HG03520 (cell line): ENCODE measurements around the gene MPPED2.

Experiments
- ATAC-seq: cut with Tn5 transposase; IDR thresholded peaks from one replicate; pipeline ENCODE4 v1.9.1; 2021; ENCODE audit warnings: mild to moderate bottlenecking, moderate library complexity; ENCODE audit not compliant: unreplicated experiment

Gene MPPED2

DNA sequence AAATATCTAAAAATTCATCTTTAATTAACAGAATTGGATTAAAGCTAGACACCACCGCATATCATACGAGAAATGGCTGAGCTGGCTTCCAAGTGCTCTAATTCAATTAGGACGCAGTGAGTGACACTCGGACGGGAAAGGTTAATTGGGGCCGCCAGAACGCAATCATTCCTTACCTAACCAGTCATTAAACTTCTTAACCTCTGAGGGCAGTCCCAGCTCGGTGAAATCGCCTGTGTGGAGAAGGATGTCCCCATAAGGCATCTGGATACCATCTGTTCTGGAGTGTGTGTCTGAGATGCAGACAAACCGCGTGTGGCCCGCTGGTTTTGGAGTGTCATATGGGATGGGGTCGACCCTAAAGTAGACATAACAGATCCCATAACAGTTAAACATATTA, 50.3 kb downstream of the MPPED2 start:
- no peak for ATAC-seq

DNA sequence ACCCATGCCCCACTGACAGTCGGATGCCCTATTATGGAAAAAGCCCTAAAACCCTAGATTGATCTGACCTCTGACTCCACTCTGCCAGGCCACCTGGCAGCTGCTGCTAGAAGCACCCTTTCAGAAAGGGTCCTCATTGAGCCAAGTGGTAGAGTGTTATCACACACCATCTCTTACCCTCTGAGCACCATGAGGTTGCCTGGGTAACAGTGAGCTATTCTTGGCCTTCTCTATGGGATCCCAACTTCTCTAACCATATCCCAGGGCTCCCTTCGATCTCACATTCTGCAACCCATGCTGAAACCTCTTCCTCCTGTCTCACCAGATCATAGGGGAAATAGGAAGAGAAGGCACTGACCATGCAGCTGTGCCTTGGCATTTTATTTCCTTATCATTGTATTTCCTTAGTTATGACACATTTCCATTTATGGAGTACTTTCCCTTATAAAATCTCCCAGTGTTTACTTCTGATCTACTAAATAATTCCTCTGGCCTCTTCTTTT, 52.7 kb downstream of the MPPED2 start:
- ATAC-seq: no peak

DNA sequence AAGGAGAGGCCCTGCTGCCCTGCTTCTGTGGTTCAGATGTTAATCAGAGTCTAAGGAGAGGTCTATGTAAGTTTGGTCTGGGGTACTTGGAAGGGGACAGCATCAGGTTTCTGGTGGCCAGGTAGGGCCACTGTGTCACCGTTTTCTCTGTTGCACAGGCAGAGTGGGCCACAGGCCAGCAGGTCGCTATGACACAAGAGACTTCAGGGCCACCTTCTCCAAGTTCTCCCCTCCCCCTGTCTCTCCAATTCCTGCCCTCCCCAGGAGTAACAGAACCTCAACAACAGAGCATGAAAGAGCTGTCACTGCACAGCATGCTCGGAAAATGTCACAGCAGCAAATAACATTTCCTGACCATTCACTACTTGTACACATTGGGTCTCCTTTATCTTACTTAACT, 58.6 kb downstream of the MPPED2 start:
- ATAC-seq: no peak

DNA sequence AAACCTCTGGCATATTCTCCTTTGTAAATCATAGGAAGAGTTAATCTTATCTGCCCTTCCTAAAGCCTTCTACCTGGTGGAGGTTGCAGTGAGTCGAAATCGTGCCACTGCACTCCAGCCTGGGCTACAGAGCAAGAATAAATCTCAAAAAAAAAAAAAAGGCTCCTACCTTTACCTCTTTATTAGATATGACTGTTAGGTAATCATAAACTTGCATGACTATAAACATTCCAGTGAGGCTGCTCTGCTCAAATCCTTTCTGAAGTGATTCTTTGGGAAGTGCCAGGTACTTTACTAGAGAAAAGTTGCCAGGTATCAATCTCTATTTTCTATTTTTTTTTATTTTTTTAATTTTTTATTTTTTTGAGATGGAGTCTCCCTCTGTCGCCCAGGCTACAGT, 59.6 kb downstream of the MPPED2 start:
- no peak for ATAC-seq

DNA sequence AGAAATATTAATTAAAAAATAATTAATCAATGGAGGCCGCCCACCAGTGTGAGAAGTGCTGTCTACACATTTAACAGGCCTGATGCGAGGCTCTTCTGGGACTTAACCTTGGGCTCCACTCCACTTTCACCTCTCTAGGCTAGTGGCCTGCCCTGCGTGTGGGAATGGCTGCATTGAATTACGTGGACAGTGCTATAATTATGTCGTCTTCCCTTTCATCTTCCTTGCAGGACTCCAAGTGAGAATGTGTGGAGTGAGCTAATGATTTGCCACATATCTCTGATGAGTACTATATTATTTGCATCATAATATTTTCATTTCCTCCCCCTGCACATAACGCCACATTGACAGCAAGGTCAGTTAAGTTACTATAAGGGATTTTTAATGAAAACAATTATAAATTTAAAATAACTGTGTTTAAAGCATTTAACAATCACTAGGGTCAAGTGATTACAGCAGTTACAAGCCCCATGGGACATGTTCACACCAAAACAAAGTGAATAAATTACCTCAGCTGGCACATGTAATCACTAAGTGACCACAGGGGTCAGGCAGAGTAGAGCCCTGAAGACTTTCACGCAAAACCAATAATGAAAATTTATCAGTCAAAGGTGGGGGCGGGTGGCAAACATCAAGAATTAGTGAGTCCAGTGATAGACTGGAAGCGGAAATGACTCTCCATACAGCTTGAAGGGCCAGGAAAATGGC, 63.5 kb downstream of the MPPED2 start:
- no peak for ATAC-seq

DNA sequence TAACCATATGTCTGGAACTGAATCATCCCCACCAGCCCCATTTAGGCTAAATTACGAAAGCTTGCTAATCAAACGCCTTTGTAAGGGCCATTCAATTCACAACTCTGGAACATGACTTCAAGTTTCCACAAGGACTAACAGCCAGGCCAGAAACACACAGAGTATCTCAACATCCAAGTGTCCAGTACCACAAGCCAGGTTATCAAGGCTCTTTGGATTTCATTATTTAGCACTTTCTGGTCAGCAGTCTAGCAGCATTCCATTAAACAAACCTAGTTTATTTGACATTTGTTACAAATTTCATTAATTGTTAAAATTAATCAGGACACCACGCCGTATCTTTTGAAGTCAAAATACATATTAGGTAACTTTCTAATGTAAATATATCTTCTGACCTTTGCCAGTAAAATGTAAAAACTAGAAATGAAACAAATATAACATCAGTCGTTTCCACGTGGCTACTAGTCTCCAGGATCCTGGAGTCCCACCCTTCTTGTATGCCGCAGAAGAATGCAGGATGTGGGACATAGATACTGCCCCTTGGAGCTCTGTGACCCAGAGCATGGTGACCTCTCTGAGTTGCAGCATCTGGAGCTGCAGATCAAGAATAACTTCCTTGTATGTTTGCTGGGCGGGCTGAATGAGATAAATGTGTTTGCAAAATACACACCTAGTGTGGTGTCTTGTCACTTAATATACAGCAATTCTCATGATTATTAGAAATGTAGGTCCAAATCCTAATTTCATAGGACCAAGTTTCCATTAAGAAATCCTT, 64.7 kb downstream of the MPPED2 start:
- ATAC-seq: no peak

DNA sequence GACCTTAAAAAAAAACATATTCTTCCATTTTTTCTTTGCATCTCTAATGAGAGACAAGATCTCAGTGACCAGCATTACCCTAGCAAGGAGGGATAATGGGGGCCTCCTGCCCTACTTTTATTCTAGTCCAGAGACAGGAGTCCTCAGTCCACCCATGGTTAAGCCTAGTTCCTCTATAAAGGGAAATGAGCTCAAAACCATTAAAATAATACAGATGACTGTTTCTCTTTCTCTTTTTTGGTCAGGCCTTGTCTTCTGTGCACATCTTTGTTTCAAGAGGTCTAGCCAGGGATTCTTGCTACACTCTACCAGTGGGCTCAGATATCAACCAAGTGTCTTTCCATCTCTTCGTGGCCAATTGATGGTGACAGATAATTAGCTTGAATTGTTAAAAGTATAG, 73.1 kb downstream of the MPPED2 start:
- no peak for ATAC-seq

DNA sequence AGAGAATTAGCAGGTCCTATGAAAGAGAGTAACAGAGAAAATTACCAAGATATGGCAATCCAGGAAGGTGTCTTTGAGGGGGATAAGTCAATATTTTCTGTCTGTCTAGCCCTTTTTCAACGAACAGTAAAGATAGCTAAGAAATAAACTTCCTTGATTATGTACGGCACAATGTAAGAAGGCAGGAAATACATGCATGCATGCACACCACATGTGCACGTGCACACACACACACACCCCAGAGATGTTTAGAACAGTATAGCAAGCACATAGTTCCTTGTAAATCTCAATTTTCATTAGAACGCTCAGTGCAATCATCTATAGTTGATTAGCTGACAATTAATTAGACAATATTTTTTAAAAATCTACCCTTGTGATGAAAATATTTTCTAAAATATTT, 74.7 kb downstream of the MPPED2 start:
- no peak for ATAC-seq

DNA sequence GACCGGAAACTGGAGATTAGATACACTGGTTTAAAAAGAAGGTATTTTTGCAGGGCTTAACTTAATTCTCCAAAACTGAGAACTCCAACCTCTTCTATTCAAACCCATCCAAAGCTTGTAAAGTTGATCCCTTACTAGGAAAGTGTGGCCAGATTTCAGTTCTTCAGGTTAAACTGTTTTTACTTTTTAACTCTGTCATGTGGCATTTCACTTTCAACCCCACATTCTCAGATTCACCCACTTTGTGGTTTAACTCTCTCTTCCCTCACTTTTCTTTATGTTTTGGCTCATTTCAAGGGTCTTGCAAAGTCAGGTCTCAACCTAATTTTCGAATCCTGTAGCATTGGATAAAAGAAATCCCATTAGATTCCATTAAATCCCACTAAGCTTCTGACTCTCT, 75.4 kb downstream of the MPPED2 start:
- ATAC-seq: no peak

DNA sequence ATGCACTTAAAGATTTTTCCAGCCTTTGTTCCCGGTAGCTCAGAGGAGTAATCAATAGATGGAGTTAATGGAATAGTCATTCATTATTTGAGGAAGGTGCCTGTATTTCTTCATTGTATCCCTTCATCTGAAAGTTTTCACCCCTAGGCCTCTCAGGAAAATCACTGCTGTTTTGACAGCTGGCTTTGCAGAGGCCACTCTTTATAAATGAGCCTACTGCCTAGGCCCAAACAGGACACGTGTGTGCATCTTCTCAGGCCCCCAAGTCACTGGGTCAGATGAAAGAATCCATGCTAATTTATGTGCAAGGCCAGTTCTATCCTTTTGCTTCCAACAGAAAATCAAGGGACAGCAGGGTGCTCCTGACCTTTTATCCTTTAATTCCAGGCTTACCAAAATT, 76.8 kb downstream of the MPPED2 start:
- no peak for ATAC-seq

DNA sequence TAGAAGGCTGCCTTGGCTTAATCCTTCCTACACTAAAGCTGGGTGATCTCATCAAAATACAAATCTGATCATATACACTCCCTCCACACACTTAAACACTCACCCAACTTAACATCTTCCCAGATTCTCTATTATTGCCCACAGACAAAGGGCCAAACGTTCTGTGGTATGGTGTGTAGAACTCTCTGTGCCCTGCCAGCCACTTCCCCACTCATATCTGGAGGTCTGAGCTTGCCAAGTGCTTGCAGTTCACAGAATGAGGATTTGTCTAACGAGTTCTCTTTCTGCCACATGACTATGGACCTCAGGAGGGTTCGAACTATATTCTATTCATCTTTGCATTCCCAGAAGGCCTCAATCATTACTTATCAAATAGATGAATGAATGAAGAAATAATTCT, 77.6 kb downstream of the MPPED2 start:
- ATAC-seq: no peak

DNA sequence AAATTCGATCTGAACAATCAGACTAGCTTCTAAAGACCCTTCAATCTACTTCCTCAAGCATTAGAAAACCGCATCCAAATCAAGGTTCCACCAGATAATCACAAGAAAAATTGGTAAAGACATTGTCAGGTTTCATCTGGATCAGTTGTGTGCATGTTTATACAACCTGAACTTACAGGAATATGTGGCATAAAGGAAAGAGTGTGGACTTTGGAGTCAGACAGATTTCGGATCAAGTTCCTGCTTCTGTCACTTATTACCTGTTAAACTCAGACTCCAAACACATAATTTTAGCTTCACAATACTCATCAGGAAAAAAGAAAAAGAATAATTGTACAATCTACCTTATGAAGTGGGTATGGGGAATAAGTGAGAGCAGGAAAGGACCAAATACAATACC, 80.5 kb downstream of the MPPED2 start:
- ATAC-seq: no peak

DNA sequence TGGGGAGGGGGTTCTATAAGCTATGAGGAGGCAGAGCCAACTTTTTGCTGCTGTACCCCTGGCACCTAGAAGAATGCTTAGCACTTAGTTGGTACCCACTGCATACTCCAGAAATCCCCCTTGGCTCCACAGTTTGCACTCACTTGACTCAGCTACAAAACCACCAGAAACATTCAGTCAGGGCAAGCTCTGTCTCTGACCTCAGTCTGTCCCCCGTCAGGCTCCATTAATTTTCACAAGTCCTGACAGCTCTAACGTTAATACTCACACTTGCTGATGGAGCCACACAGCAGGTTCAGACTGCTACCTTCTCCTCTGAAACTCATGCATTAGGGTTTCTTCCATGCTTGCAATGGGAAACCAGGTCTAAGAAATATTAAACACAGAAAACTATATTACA, 81.7 kb downstream of the MPPED2 start:
- ATAC-seq: no peak

DNA sequence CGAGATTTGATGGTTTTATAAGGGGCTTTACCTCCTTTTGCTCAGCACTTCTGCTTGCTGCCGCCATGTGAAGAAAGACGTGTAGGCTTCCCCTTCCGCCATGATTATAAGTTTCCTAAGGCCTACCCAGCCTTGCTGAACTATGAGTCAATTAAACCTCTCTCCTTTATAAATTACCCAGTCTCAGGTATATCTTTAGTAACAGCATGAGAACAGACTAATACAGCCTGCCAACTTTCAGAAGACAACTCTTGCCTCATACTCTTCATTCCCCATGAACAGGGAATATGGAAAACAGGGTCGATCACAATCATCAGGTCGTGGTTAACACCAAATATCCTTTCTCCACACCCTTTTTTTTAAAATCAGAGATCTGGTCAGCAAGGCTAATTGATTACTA, 83.0 kb downstream of the MPPED2 start:
- no peak for ATAC-seq

DNA sequence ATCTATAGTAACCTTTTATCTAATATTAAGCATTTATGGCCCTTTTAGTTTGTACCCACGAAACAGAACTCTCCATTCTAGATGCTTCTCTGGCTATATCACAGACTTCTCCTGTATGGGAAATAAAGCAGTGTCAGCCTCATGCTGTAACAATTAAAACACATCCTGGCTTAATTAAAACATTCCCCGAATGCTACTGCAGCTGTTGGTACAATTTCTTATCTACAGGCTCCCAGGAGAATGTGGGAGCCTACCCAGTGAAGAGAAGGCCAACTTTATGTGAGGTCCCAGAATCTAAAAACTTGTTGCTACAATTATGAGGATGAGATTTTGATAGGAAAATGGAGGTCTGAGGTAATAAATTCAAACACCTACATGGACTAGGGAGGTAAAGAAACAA, 83.8 kb downstream of the MPPED2 start:
- ATAC-seq: no peak

DNA sequence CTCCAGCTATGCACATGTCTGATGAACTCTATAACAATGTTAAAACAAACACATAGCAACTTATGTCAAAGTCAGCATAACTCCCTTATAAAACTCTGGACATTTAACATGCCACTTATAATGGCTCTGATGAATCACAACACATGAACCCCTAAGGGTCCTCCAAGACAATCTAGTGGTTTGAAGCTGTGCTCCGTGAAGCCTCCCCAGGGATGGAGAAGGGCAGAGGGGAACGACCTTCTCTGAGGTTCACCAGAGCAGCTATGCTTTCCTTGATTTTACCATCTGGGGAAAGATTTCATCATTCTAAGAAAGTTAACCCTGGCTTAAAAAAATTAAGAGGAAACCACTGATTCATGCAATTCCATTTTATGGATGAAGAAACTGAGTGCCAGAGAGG, 84.4 kb downstream of the MPPED2 start:
- no peak for ATAC-seq

DNA sequence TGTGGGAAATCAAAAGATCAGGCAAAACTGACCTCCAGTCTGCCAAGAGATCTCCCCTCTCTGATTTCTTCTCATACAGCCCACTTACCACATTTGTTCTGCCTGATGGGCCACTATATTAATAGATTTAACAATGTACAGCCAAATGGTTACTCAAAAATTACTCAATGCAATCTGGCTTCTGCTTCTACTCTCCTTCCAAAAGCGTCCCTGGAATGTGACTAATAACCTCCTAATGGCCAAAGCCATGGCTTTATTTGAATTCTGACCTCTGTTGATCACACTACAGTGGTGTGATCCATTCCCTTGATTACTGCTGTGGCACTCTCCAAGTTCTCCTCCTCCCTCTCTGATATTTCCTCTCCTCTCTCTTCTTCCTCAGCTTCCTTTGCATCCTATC, 86.2 kb downstream of the MPPED2 start:
- ATAC-seq: no peak

DNA sequence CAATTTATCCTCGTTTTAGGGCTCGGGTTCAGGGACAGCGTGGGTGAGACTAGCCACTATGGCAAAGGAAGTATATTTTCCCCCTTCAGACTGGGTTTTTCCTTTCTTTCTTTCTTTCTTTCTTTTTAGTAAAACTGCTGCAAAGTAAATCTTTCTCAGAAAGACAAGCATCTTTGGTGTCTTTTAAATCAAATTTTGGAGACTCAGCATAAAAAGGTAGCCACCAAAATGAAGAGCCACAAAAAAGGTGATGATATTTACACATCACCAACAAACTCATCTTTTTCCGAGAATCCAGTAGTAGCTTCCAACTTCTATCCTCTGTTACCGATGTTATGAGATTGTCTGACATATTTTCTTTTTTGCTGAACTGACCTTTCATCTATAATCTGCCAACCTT, 88.6 kb downstream of the MPPED2 start:
- no peak for ATAC-seq

DNA sequence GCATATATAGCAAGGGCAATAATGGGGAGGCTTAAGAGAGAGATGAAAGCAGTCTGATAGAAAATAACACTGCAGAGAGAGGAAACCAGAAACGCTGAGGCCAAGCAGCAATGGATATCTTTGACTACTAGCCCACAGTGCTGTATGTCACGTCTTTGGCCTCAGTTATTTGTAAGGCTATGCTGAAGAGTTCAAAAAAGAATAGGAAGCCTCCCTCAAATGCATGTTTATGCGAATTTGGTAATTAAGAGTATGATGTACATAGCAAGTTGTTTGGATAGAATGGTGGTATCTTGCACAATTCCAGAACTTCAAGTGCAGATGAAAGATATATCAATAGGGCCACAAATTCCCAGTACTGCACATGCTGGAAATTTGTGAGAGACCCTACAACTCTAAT, 89.2 kb downstream of the MPPED2 start:
- ATAC-seq: no peak

DNA sequence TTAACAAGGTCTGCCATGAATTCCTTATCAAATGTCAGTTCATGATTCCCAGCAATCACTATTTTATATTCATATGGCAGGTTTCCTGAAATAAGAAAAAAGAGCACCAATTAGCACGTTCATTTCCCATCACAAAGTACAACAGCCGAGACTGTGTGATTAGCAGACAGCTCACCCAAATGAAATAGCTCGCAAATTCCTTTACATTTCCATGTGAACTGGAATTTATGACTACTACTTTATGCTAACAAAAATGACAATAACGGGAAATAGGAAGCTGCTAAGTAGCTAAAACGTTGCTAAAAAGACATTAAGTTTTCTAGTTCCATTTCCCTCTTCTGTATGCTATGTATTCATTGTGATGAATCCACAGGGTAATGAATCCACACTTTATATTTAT, 90.7 kb downstream of the MPPED2 start:
- ATAC-seq: no peak

DNA sequence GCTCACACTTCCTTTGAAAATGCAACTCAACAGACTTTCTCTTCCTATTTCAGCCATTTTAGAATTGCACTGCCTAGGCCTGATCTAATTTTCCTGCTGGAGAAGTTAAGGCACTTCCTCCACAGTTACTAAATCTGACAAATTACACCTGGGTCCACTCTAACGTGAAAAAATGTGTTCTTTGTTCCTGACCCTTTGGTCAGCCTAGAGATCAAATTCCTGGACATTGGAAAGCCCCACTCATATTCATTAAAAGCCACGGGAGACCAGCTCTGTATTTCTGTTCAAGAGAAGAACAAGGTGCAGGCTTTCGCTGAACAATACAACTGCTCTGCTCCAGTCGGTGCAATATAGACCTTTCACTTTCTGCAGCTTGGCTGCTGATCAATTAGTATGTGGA, 96.6 kb downstream of the MPPED2 start:
- no peak for ATAC-seq

DNA sequence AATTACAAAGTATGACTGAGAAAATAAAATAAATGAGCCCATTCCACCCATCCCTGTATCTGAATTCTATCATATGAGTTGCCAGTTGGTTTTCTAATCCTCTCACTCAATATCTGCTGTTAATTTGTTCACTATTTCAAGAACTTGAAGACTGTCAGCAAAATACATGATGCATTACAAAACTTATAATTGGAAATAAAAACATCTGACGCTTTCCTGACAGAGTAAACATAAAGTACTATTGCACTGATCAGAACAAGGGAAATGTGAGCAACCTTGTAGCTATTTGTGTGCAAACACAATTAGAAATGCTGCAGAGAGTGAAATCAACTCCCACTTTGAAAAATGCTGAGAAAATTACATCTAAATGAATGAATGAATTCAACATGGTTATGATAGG, 97.1 kb downstream of the MPPED2 start:
- ATAC-seq: no peak
